ENCODE data around the gene CELF1.

The CELF1 gene

GRCh38 chr11:47508240-47508957 lies 44.5 kb downstream of the CELF1 start:
- H3K4me2 ChIP-seq: peak overlapping the region; percentile 15 to 93 (median 38)
- no peak for TF ChIP-seq Cebpa-rat (IDR thresholded peaks at IDR 0.05)
- H3K9ac ChIP-seq: peak overlapping the region in 2 of 11 experiments; percentile 37 to 42; a peak in 2 of 22 replicates
- H3K4me1 ChIP-seq: peaks cover 53 to 100% (median 67%) of the 10 kb centered on the region in 10 experiments
- H3K9me3 ChIP-seq (replicated peaks in 1 of 11): no peaks in the 10 kb centered on the region
- H4K20me1 ChIP-seq: peaks cover 97 to 100% (median 100%) of the 10 kb centered on the region in 11 experiments
- no peak overlapping the region for H3K4me3 ChIP-seq
- peak overlapping the region in 1 of 11 experiments; percentile 53; a peak in 1 of 22 replicates for H3K27ac ChIP-seq
- H3K36me3 ChIP-seq: peaks cover 0 to 78% (median 41%) of the 10 kb centered on the region in 11 experiments; a peak in 17 of 22 replicates
- no peaks in the 10 kb centered on the region for H3K27me3 ChIP-seq

DNA sequence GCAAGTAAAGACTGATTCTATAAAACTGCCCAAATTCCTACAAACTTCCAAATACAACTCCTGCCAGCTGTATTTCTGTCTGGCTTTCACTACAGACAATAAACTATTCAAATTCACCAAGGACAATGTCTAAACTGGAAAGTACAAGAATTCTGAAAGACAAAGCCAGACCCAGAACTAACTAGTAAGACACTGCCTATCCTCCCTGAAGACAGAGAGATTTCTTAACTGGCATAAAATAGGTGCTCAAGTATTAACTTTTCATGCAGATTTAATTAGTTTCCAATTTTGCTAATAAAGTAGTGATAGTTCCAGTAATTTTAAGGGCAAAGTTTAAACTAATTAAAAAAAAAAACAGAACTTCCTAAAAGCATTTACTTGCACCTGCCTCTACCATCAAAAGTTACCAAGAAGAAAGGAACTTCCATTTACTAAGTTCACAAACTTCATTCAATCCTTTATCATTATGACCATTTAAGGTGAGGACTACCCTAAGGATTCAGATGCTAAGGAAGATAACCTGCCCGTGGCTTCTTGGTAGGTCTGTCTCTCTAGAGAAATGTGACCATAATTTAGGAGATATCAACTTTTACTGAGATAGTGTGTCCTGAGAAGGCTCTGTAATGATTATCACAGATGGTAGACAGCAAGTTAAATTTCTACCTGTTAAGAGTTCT lies 45.2 kb downstream of the CELF1 start:
- Histone ChIP-seq H3K9ac (peak overlapping the region in 4 of 11 experiments; percentile 3 to 42 (median 28); a peak in 6 of 22 replicates), H4K20me1 (peaks cover 99 to 100% (median 100%) of the 10 kb centered on the region in 11 experiments), H3K4me2 (peak overlapping the region; percentile 15 to 93 (median 38); a peak in 21 of 22 replicates), H3K4me3 (no peak overlapping the region), H3K9me3 (replicated peaks in 1 of 11) (no peaks in the 10 kb centered on the region), H3K4me1 (peaks cover 53 to 100% (median 60%) of the 10 kb centered on the region in 10 experiments), H3K36me3 (peaks cover 0 to 80% (median 46%) of the 10 kb centered on the region in 11 experiments; a peak in 17 of 22 replicates), H3K27ac (peak overlapping the region in 5 of 11 experiments; percentile 25 to 53 (median 32); a peak in 7 of 22 replicates), H3K27me3 (no peaks in the 10 kb centered on the region)
- TF ChIP-seq Cebpa-rat (IDR thresholded peaks at IDR 0.05): no peak

DNA sequence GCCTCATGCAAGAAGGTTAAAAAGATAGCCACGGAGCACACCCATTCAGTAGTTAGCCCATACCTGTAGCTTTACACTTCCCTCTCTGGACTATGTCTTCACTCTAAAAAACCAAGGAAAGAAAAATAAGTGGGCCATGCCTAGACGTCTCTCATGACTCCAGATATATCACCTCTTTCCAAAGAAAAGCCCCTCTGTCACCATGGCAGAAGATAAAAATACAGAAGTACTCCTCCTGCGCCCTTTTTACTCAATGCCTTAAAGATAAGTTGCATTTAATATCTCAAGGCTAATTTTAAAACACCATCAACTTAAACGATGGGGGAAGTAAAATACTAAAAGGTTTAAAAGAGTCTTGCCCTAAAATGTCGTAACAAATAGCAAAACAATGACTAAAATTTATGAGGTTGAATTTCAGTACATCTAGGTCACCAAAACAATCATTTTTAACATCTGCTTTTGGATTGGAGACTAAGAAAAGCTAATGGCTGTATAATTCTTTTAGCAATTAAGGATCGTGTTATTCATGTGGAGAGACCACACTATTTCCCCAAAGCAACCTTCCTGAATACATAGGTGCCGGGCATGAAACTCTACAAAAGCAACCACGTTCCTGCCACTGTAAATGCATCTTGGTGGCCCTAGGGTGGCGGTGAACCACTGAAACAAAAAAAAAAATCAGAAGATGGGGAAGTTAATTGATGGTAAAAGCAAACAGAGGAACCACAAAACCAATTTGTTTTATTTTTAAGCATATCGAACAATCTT lies 46.0 kb downstream of the CELF1 start:
- peaks cover 0 to 80% (median 50%) of the 10 kb centered on the region in 11 experiments; a peak in 17 of 22 replicates for H3K36me3 ChIP-seq
- TF ChIP-seq Cebpa-rat (IDR thresholded peaks at IDR 0.05): no peak
- H3K4me3 ChIP-seq: no peak overlapping the region
- peak overlapping the region in 5 of 11 experiments; percentile 25 to 53 (median 32); a peak in 7 of 22 replicates for H3K27ac ChIP-seq
- H3K4me1 ChIP-seq: peaks cover 50 to 100% (median 54%) of the 10 kb centered on the region in 10 experiments
- H3K9ac ChIP-seq: peak overlapping the region in 4 of 11 experiments; percentile 3 to 42 (median 28); a peak in 6 of 22 replicates
- H3K4me2 ChIP-seq: peak overlapping the region; percentile 15 to 93 (median 38); a peak in 20 of 22 replicates
- no peaks in the 10 kb centered on the region for H3K9me3 ChIP-seq (replicated peaks in 1 of 11)
- H3K27me3 ChIP-seq: no peaks in the 10 kb centered on the region
- peaks cover 95 to 100% (median 100%) of the 10 kb centered on the region in 11 experiments for H4K20me1 ChIP-seq

DNA sequence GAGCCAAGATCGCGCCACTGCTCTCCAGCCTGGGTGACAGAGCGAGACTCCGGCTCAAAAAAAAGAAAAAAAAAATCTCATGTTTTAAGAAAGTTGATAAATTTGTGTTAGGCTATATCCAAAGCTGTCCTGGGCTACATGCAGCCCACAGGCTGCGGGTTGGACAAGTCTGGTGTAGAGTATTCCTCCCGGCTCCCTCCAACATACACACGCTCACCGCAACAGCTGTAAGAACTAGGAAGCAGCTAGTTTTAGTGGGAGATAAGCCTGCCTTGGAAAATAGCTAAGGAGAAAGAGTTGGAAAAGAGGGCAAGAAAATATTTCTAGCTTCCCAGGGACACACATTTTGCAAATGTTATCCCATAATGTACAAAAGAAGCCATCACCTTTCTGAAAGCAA lies 46.6 kb downstream of the CELF1 start:
- Histone ChIP-seq H3K4me2 (peak overlapping the region in 6 of 11 experiments; percentile 16 to 93 (median 46); a peak in 8 of 22 replicates), H3K4me3 (no peak overlapping the region), H3K9ac (peak overlapping the region in 2 of 11 experiments; percentile 5 to 37; a peak in 3 of 22 replicates), H3K27me3 (no peaks in the 10 kb centered on the region), H3K9me3 (replicated peaks in 1 of 11) (no peaks in the 10 kb centered on the region), H3K27ac (no peak overlapping the region), H4K20me1 (peaks cover 93 to 100% (median 100%) of the 10 kb centered on the region in 11 experiments), H3K36me3 (peaks cover 0 to 80% (median 53%) of the 10 kb centered on the region in 11 experiments; a peak in 18 of 22 replicates), H3K4me1 (peaks cover 45 to 100% (median 48%) of the 10 kb centered on the region in 10 experiments)
- TF ChIP-seq Cebpa-rat (IDR thresholded peaks at IDR 0.05): no peak

DNA sequence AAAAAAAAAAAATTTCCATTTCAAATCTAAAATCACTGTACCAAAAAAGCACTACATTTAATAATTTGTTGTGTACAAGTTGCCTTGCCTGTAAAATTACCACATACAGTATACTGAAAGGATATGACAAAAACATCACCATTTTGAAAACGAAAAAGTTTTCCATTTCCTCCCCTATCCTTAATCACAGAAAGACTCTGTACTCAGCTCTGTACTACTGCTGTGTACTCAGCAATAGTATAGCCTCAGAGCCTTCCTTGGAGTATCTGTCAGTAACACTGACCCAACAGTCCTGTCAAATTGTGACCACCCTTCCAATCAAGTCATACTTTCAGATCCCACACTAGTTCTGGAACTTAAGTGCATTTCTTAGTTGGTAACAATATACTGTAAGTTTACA lies 48.0 kb downstream of the CELF1 start:
- Histone ChIP-seq H3K4me1 (peaks cover 43 to 100% (median 50%) of the 10 kb centered on the region in 10 experiments), H3K4me2 (no peak overlapping the region), H3K36me3 (peaks cover 0 to 82% (median 52%) of the 10 kb centered on the region in 11 experiments; a peak in 18 of 22 replicates), H3K27ac (no peak overlapping the region), H4K20me1 (peaks cover 93 to 100% (median 100%) of the 10 kb centered on the region in 11 experiments), H3K9ac (no peak overlapping the region), H3K27me3 (no peaks in the 10 kb centered on the region), H3K4me3 (no peak overlapping the region), H3K9me3 (replicated peaks in 1 of 11) (no peaks in the 10 kb centered on the region)
- no peak for TF ChIP-seq Cebpa-rat (IDR thresholded peaks at IDR 0.05)

DNA sequence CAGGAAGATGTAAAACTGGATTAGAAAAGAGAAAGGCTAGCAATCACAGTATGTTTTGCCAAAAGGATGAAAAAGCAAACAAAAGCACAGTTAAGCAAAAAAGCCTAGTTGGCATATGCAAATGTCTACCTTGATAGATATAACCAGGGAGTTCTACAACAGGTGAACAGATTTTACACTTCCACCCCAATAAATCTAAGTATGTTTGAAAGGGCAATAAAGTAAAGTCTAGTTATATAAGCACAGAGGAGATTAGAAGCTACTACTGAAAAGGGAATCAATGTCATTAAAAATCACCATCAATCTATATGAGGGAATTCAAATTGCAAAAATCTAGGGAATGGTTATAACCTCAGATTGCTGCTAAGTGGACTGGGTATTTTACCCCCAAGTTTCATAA lies 49.7 kb downstream of the CELF1 start:
- no peaks in the 10 kb centered on the region for H3K27me3 ChIP-seq
- H3K4me1 ChIP-seq: peaks cover 33 to 100% (median 51%) of the 10 kb centered on the region in 10 experiments
- H3K9ac ChIP-seq: no peak overlapping the region
- H3K27ac ChIP-seq: no peak overlapping the region
- H3K4me3 ChIP-seq: no peak overlapping the region
- H4K20me1 ChIP-seq: peaks cover 92 to 100% (median 100%) of the 10 kb centered on the region in 11 experiments
- peaks cover 0 to 80% (median 56%) of the 10 kb centered on the region in 11 experiments; a peak in 19 of 22 replicates for H3K36me3 ChIP-seq
- no peak for TF ChIP-seq Cebpa-rat (IDR thresholded peaks at IDR 0.05)
- no peak overlapping the region for H3K4me2 ChIP-seq
- H3K9me3 ChIP-seq (replicated peaks in 1 of 11): no peaks in the 10 kb centered on the region

GRCh38 chr11:47502767-47503166 lies 50.2 kb downstream of the CELF1 start:
- H3K27me3 ChIP-seq: no peaks in the 10 kb centered on the region
- no peaks in the 10 kb centered on the region for H3K9me3 ChIP-seq (replicated peaks in 1 of 11)
- H4K20me1 ChIP-seq: peaks cover 92 to 100% (median 100%) of the 10 kb centered on the region in 11 experiments
- TF ChIP-seq Cebpa-rat (IDR thresholded peaks at IDR 0.05): no peak
- H3K27ac ChIP-seq: no peak overlapping the region; a peak in 1 of 22 replicates
- 0 out of 22 replicates have a peak overlapping the region, but pooled peaks of 1 of the 11 experiments have one; percentile 11 for H3K4me2 ChIP-seq
- no peak overlapping the region for H3K9ac ChIP-seq
- H3K4me1 ChIP-seq: peaks cover 28 to 100% (median 46%) of the 10 kb centered on the region in 10 experiments
- no peak overlapping the region for H3K4me3 ChIP-seq
- peaks cover 0 to 85% (median 61%) of the 10 kb centered on the region in 11 experiments; a peak in 20 of 22 replicates for H3K36me3 ChIP-seq

DNA sequence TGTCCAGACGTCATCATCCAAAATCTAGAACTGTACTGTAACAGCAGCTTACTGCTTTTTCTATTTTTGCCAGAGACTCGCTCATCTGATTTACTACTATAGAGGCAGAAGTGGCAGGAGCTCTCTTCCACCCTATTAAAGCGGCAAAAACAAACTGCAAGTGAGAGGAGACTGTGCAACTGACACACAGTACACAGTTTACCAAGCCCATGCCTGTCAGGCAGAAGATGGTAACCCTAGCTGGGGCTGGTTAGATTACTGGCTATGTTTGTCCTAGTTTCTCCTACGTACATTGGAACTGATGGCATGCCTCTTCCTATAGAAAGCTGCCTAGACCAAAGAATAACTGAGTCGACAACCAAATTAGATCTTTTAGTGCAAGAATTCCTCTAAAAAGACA lies 51.8 kb downstream of the CELF1 start:
- Histone ChIP-seq H4K20me1 (peaks cover 92 to 100% (median 100%) of the 10 kb centered on the region in 11 experiments), H3K36me3 (peaks cover 7 to 95% (median 74%) of the 10 kb centered on the region in 11 experiments), H3K9ac (peak overlapping the region in 2 of 11 experiments; percentile 74 to 75; a peak in 3 of 22 replicates), H3K9me3 (replicated peaks in 1 of 11) (no peaks in the 10 kb centered on the region), H3K4me1 (peaks cover 16 to 100% (median 32%) of the 10 kb centered on the region in 10 experiments; a peak in 17 of 20 replicates), H3K27ac (peak overlapping the region in 3 of 11 experiments; percentile 9 to 84 (median 80); a peak in 4 of 22 replicates), H3K4me3 (no peak overlapping the region), H3K27me3 (no peaks in the 10 kb centered on the region), H3K4me2 (peak overlapping the region in 4 of 11 experiments; percentile 59 to 91 (median 86); a peak in 7 of 22 replicates)
- TF ChIP-seq Cebpa-rat (IDR thresholded peaks at IDR 0.05): no peak

Data from BLaER1 treated with 17β-estradiol and CSF1 and Interleukin-3, amounts not matched to agents 10 nM and 100 nM (cell line).